NCI-H748 (cell line): Measurements from ENCODE around the gene PEMT.
"Not testable (repeated sequence)": the region's sequence is repeated elsewhere in the genome, so short reads cannot be mapped to it uniquely, and the experiment has no call there.

Experiments used
- DNase-seq: peaks from one replicate; lab custom pipeline; 2025; ENCODE audit not compliant: unreplicated experiment; lab: John Stamatoyannopoulos, UW

PEMT gene, protein sequence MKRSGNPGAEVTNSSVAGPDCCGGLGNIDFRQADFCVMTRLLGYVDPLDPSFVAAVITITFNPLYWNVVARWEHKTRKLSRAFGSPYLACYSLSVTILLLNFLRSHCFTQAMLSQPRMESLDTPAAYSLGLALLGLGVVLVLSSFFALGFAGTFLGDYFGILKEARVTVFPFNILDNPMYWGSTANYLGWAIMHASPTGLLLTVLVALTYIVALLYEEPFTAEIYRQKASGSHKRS

GRCh38 chr17:17591355-17592298, at the start of gene PEMT:
Gene PEMT, minus strand, starts transcription at chr17:17591708. Its CDS starts 82 bp downstream, at chr17:17591626.
- DNase-seq = peak; percentile 100

- DNase-seq = not testable (repeated sequence)
Measured at GRCh38 chr17:17639661-17640270, 48.3 kb upstream of the PEMT start.

- DNase-seq = no peak
Measured at GRCh38 chr17:17638467-17638866, 47.0 kb upstream of the PEMT start.

- DNase-seq = no peak
Measured at GRCh38 chr17:17636272-17636885, 44.9 kb upstream of the PEMT start.

DNA sequence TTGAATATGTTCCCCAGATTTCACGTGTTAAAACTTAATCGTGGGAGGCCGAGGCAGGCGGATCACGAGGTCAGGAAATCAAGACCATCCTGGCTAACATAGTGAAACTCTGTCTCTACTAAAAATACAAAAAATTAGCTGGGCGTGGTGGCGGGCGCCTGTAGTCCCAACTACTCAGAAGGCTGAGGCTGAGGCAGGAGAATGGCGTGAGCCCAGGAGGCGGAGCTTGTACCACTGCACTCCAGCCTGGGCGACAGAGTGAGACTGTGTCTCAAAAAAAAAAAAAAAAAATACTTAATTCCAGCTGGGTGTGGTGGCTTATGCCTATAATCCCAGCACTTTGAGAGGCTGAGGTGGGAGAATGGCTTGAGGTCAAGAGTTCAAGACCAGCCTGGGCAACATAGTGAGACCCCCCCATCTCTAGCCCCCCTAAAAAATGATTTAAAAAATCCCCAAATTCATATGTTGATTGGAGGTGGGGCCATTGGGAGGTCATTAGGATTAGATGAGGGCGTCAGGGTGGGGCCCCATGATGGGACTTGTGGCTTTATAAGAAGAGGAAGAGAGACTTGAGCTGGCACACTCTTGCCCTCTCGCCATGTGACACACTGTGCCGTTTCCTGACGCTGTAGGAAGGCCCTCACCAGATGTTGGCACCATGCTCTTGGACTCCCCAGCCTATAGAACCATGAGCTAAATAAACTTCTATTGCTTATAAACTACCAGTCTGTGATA, 44.2 kb upstream of the PEMT start:
- DNase-seq = not testable (repeated sequence)

DNA sequence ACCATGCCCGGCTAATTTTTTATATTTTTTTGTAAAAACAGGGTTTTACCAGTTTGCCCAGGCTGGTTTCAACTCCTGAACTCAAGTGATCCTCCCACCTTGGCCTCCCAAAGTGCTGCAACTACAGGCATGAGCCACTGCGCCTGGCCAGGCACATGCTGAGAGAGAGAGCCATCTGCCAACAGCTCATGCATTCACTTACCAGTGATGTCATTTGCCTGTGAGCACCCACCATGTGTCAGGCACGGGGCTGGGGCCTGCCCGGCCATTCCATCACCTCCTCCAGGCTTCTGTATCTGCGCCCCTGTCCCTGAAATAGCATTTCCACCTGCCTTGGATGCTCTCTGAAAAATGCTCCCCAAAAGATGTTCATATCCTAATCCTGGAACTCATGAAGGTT, 43.6 kb upstream of the PEMT start:
- DNase-seq = no peak

GRCh38 chr17:17633310-17633709, 41.8 kb upstream of the PEMT start:
- DNase-seq = no peak

GRCh38 chr17:17632690-17633089, 41.2 kb upstream of the PEMT start:
- not testable (repeated sequence) for DNase-seq

DNA sequence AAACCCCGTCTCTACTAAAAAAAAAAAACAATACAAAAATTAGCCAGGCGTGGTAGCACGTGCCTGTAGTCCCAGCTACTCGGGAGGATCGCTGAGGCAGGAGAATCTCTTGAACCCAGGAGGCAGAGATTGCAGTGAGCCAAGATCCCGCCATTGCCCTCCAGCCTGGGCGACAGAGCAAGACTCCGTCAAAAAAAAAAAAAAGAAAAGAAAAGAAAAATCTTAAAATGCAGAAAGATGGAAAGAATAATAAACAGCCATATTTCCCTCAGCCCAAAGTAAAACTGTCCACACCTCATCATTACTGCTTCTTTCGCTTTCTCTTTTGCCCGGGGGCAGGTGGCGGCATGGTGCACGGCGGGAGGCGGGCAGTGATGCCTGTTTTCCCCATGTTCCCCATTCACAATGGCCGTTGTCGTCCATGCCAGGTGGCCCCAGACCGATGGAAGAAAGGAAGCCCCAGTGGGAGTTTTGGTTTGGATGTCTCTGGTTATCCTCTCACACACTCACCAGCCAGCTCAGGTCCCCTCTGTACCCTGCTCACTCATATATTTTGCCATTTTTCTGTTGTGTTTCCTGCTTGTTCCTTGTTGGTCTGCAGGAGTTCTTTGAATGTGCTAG, 37.0 kb upstream of the PEMT start:
- DNase-seq = peak; percentile 64

- no peak for DNase-seq
Measured at GRCh38 chr17:17626840-17627239, 35.3 kb upstream of the PEMT start.

- DNase-seq = peak; percentile 32
Measured at GRCh38 chr17:17626151-17626805, 34.8 kb upstream of the PEMT start.

DNA sequence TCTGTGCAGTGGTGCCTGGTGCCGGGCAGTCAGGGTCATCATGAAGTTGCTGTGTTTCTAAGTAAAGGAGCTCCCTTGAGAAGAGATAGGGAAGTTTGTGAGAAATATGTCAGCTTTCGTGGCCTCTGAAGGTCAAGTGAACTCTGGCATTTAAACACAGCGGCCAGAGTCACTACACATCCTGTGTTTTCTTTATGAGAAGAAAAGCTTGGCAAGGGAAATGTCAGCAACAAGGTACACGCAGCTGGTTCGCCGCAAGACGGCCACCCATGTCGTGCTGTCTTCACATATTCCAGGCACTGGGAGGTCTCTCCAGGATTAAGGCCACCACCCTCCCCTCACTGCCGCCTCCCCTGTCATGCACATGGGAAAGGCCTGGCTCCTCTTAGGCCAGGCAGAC, 33.2 kb upstream of the PEMT start:
- no peak for DNase-seq

- no peak for DNase-seq
Measured at GRCh38 chr17:17623904-17624303, 32.4 kb upstream of the PEMT start.

- DNase-seq = no peak
Measured at GRCh38 chr17:17621254-17621653, 29.7 kb upstream of the PEMT start.

DNA sequence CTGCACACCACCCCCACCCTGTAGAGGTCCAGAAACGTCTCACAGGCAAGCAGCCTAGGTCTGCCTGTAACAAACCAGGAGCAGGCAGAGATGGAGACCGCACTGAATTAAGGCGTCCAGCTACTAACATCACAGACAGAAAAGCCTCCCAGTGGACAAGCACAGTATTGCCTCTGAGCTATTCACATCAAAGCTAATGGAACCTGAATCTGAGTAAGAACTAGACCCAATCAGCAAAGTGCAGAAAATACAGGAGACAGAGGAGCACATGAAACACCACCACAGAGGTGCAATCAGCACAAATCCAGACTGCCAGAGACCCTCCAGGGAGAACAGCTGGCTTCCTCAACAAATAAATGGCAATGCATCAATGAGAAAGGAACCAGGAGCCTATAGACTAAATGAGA, 22.2 kb upstream of the PEMT start:
- DNase-seq = peak; percentile 78

- DNase-seq = no peak
Measured at GRCh38 chr17:17612085-17613022, 20.8 kb upstream of the PEMT start.

DNA sequence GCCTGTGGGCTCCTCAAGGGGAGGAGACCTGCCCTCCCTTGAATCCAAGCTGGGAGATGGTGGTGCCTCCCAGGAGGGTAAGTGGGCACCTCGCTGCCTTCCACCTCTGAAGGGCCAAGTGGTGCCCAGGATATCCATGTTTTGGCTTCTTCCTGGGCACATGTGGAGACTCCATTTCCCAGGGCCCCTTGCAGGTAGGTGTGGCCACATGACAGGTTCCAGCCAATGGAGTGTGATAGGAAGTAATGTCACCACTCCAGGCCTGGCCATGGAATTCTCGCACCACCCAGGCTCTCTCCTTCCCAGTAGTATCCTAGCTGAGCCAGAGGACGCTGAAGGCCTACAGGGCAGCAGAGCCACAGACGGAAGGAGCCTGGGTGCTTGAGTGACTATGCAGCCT, 17.6 kb upstream of the PEMT start:
- DNase-seq = no peak

GRCh38 chr17:17606416-17607000, 15.0 kb upstream of the PEMT start:
- DNase-seq = no peak
